SK-N-MC (cell line): ENCODE results near the gene JAK2.

Experiments used
- EZH2 ChIP-seq: fragments of 200-600 bp; sonication (generic); IDR thresholded peaks from one replicate; pipeline ENCODE4 v1.6.1; 2017; ENCODE audit warnings: antibody characterized with exemption
- FOXP2 ChIP-seq: optimal IDR thresholded peaks from 2 replicates; pipeline ENCODE3; 2011; ENCODE audit warnings: mild to moderate bottlenecking, moderate library complexity; ENCODE audit not compliant: insufficient read depth; ENCODE audit errors: extremely low read length, control extremely low read depth
- POLR2AphosphoS5 ChIP-seq: IDR thresholded peaks from 2 replicates; pipeline ENCODE4 v1.6.1; 2012; ENCODE audit warnings: mild to moderate bottlenecking, low read depth, low read length, borderline replicate concordance

DNA sequence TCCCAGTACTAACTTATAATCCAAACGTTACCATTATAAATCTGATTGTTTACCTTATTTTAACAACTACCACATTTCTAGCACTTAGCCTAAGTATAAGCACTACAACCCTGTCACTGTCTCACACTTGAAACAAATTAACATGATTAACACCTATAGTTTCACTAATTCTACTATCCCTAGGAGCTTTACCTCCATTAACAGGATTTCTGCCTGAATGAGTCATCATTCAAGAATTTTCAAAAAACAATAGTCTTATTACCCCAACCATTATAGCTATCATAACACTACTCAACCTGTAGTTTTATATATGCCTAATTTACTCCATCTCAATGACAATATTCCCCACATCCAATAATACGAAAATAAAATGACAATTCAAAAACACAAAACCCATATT, 110.7 kb downstream of the JAK2 start:
- TF ChIP-seq EZH2 (no peak), POLR2AphosphoS5 (no peak), FOXP2 (no peak)
